Mesodermal cell (in vitro differentiated cells): Measurements from ENCODE around the gene GUCY2F.
A peak's percentile ranks its signal among the peaks of the same experiment; 100 is the strongest.

ENCODE experiments used
- H3K27ac ChIP-seq: 2 replicates; pipeline ENCODE4 v1.7.0; 2013; ENCODE audit warnings: mild to moderate bottlenecking, low read depth, low read length, moderate library complexity; ENCODE audit not compliant: severe bottlenecking
- H3K36me3 ChIP-seq: 2 replicates; pipeline ENCODE4 v1.7.1; 2013; ENCODE audit warnings: mild to moderate bottlenecking, low read length, moderate library complexity; ENCODE audit not compliant: control insufficient read depth, insufficient read depth
- H3K4me1 ChIP-seq: one replicate; pipeline ENCODE4 v1.7.1; 2013; ENCODE audit warnings: mild to moderate bottlenecking, low read length; ENCODE audit not compliant: insufficient read depth, control insufficient read depth, poor library complexity, severe bottlenecking
- H3K4me3 ChIP-seq: 2 replicates; pipeline ENCODE4 v1.7.0; 2013; ENCODE audit warnings: low read length, control low read depth, mild to moderate bottlenecking; ENCODE audit not compliant: insufficient read depth, poor library complexity, severe bottlenecking; ENCODE audit errors: extremely low read depth
- H3K9me3 ChIP-seq: 2 replicates; pipeline ENCODE4 v1.7.1; 2013; ENCODE audit warnings: mild to moderate bottlenecking, low read length, moderate library complexity; ENCODE audit not compliant: control insufficient read depth
- WGBS, 2 experiments: methylation state at CpG; one replicate each; pipeline ENCODE4 v1.1.5; 2013; ENCODE audit warnings: missing lambda C conversion rate in 2 of 2; ENCODE audit not compliant: insufficient coverage in 2 of 2; 5-methylcytosine and 5-hydroxymethylcytosine counted together

GUCY2F gene

GRCh38 chrX:109362101-109362500, 119.8 kb downstream of the GUCY2F start:
- H3K36me3 ChIP-seq, result no peaks in the 10 kb centered on the region
- H3K9me3 ChIP-seq, result peaks cover 7% of the 10 kb centered on the region
- H3K27ac ChIP-seq, result no peak overlapping the region
- no CpG with 5 or more reads among the region's 4 CpGs for WGBS, 2 experiments
- peaks cover 15% of the 10 kb centered on the region for H3K4me1 ChIP-seq
- H3K4me3 ChIP-seq, result no peak overlapping the region

- WGBS, 2 experiments, result 60% methylated on average over 3 of the region's 3 CpGs; no CpG with 5 or more reads in 1 of the 2 experiments
- Histone ChIP-seq H3K27ac (no peak overlapping the region), H3K9me3 (peaks cover 7% of the 10 kb centered on the region), H3K4me1 (peaks cover 15% of the 10 kb centered on the region), H3K36me3 (no peaks in the 10 kb centered on the region), H3K4me3 (no peak overlapping the region)
Measured at GRCh38 chrX:109360301-109360700, 121.6 kb downstream of the GUCY2F start.

DNA sequence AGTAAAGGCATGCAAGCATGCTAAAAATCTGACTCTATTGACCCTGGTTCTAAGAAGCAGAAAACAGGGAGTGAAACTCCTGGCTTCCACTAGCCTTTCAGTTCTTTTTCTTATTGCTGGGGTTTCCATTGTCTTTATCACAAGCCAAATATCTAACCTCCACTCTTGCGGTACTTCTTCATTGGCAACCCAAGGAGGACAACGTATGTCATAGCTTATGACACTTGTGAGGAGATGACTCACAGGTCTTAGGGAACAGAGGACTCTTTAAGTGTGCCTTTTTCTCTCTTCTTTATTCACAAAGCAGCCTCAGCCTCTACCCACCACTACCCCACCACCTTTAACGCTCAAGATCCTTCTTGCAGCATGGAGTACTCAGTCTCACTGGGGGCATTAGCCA, 124.2 kb downstream of the GUCY2F start:
- no CpG with 5 or more reads among the region's 3 CpGs for WGBS, 2 experiments
- Histone ChIP-seq H3K4me1 (peaks cover 15% of the 10 kb centered on the region), H3K27ac (no peak overlapping the region), H3K36me3 (no peaks in the 10 kb centered on the region), H3K9me3 (peaks cover 7% of the 10 kb centered on the region), H3K4me3 (no peak overlapping the region)

- Histone ChIP-seq H3K27ac (no peak overlapping the region), H3K4me3 (no peak overlapping the region), H3K9me3 (peaks cover 7% of the 10 kb centered on the region), H3K4me1 (peaks cover 20% of the 10 kb centered on the region), H3K36me3 (no peaks in the 10 kb centered on the region)
- WGBS, 2 experiments, result no CpG with 5 or more reads among the region's 3 CpGs
Measured at GRCh38 chrX:109356684-109357083, 125.2 kb downstream of the GUCY2F start.

GRCh38 chrX:109352066-109352588, 129.8 kb downstream of the GUCY2F start:
- peaks cover 26% of the 10 kb centered on the region for H3K4me1 ChIP-seq
- H3K27ac ChIP-seq, result no peak overlapping the region
- no peaks in the 10 kb centered on the region for H3K9me3 ChIP-seq
- no peaks in the 10 kb centered on the region for H3K36me3 ChIP-seq
- no peak overlapping the region for H3K4me3 ChIP-seq
- 100% methylated on average over 1 of the region's 4 CpGs; no CpG with 5 or more reads in 1 of the 2 experiments for WGBS, 2 experiments

DNA sequence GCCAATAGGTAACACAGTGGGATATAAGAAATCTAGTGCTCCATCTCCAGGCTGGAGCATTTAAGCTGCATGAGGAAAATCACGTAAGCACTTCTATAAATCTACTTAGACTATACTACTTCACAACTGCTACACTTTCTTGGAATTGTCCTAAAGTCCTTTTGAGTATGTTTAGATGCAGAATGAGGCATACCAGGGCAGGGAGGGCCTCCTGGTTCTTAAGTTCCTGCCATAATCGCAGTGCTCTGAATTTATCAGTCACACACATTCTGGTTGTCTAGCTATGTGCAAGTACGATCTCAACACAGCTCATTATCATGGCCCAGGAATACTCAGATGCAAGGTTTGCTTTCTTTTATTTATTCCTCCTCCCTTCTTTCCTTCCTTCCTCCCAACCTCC, 130.3 kb downstream of the GUCY2F start:
- H3K9me3 ChIP-seq, result no peaks in the 10 kb centered on the region
- no peak overlapping the region for H3K4me3 ChIP-seq
- WGBS, 2 experiments, result 80 to 93% methylated on average over 1 to 2 of the region's 3 CpGs
- peaks cover 31% of the 10 kb centered on the region for H3K4me1 ChIP-seq
- no peaks in the 10 kb centered on the region for H3K36me3 ChIP-seq
- no peak overlapping the region for H3K27ac ChIP-seq

DNA sequence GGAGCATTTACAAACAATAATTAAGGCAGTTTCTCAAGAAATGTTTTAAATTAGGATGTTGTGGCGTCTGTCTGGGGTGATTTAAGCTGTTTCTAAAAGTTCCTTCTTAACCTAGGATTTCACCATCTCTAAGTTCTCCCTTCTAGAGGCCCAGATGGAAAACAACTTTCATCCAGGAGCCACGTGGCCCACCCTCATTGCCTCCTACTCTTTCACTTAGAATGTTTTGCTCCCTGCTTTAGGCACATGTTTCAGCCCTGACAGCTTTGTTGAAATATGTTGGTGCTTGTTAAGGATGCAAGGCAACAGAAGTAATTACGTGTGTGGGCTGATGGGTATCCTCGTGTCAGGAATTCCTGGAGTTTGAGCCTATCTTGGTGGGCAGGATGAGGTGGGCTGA, 131.3 kb downstream of the GUCY2F start:
- peaks cover 41% of the 10 kb centered on the region for H3K4me1 ChIP-seq
- no peak overlapping the region for H3K27ac ChIP-seq
- H3K4me3 ChIP-seq, result no peak overlapping the region
- H3K36me3 ChIP-seq, result no peaks in the 10 kb centered on the region
- WGBS, 2 experiments, result no CpG with 5 or more reads among the region's 4 CpGs
- H3K9me3 ChIP-seq, result no peaks in the 10 kb centered on the region

DNA sequence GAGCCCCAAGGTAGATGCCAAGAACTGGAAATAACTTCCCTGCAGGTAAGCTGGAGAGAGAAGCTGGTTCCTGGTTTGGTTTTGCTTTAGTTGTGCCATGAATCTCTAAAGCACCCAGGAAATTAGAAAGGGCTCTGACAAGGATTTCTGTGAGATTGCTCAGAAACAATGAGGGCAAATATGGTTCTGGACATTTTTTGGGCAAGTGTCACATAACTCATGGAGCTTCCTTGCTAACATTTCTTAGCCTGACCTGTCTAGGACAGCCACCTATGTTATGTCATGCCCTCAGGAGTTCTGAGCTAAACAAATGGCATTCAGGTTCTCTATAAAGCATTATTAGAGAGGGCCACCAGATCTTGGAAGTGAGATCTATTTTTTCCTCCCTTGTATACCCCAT, 131.8 kb downstream of the GUCY2F start:
- H3K9me3 ChIP-seq, result no peaks in the 10 kb centered on the region
- H3K27ac ChIP-seq, result no peak overlapping the region
- H3K36me3 ChIP-seq, result no peaks in the 10 kb centered on the region
- peaks cover 43% of the 10 kb centered on the region for H3K4me1 ChIP-seq
- H3K4me3 ChIP-seq, result no peak overlapping the region

- no CpG with 5 or more reads among the region's 3 CpGs for WGBS, 2 experiments
- Histone ChIP-seq H3K4me1 (peaks cover 54% of the 10 kb centered on the region), H3K9me3 (no peaks in the 10 kb centered on the region), H3K36me3 (no peaks in the 10 kb centered on the region), H3K4me3 (no peak overlapping the region), H3K27ac (peak overlapping the region; percentile 94)
Measured at GRCh38 chrX:109347632-109348031, 134.3 kb downstream of the GUCY2F start.

- no CpG with 5 or more reads among the region's 1 CpG for WGBS, 2 experiments
Measured at GRCh38 chrX:109346491-109346890, 135.4 kb downstream of the GUCY2F start.

DNA sequence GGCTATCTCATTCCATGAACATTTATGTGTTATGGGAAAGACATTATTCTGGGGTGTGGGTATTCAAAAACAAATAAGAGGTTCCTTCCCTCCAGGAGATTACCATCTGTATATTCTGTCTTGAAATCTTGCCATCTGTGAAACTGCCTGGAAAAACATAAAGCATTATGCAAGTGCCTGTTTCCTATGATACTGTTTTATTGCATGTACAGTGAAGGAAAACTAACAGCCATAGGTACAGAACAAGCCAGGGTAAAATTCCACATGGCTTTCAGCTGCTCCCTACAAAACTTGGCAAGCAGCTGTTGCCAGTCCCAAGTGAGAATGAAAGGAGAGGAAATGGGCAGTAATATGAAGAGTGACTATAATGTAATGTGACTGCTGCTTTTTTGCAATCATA, 136.0 kb downstream of the GUCY2F start:
- H3K27ac ChIP-seq, result no peak overlapping the region
- no peaks in the 10 kb centered on the region for H3K9me3 ChIP-seq
- peaks cover 43% of the 10 kb centered on the region for H3K4me1 ChIP-seq
- H3K36me3 ChIP-seq, result no peaks in the 10 kb centered on the region
- H3K4me3 ChIP-seq, result no peak overlapping the region

More at GRCh38 chrX:109346491-109346890, 135.4 kb downstream of the GUCY2F start:
- H3K36me3 ChIP-seq, result no peaks in the 10 kb centered on the region
- H3K27ac ChIP-seq, result peak overlapping the region; percentile 94
- no peaks in the 10 kb centered on the region for H3K9me3 ChIP-seq
- no peak overlapping the region for H3K4me3 ChIP-seq
- peaks cover 49% of the 10 kb centered on the region for H3K4me1 ChIP-seq
